Stimulated activated CD4-positive, alpha-beta T cell treated with anti-CD3 and anti-CD28 coated beads, Interleukin-1b, Interleukin-23, amount 100 ng/mL, for 1 hour (primary cell): Measurements from ENCODE around the gene UTP18.
"Not testable (repeated sequence)": the region's sequence is repeated elsewhere in the genome, so short reads cannot be mapped to it uniquely, and the experiment has no call there.

ENCODE experiments used
- DNase-seq, 2 donors: peaks; one replicate each; pipeline ENCODE4 v3.0.0-alpha.2; 2020; ENCODE audit warnings: low read depth in 2 of 2

Gene UTP18

DNA sequence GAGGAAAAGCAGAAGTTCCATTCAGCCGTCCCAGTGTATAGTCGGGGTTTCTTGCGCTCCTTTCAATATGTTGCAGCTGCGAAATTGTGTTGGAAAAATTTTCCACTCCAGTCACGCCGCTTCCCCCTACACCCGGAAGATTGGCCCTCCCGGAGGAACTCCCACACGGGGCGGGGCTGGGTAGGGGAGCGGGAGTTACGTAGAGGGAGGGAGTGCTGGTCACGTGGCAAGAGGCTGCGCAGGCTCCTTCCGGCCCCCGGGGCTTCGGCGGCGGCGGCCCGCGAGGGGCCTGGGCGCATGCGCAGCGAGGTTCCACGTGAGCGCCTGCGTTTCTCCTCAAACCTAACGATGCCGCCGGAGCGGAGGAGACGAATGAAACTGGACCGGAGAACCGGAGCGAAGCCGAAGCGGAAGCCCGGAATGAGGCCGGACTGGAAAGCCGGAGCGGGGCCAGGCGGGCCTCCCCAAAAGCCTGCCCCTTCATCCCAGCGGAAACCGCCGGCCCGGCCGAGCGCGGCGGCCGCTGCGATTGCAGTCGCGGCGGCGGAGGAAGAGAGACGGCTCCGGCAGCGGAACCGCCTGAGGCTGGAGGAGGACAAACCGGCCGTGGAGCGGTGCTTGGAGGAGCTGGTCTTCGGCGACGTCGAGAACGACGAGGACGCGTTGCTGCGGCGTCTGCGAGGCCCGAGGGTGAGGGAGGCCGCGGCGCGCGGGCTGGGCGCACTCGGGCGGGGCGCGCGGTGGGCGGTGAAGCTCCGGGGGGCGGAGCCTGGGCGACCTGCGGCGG is at the start of gene UTP18:
UTP18 (plus strand) TSS at position 310 of the 787 bp plus-strand sequence; CDS start at position 349, 39 bp downstream.
- peak; percentile 87 to 96 for DNase-seq

DNA sequence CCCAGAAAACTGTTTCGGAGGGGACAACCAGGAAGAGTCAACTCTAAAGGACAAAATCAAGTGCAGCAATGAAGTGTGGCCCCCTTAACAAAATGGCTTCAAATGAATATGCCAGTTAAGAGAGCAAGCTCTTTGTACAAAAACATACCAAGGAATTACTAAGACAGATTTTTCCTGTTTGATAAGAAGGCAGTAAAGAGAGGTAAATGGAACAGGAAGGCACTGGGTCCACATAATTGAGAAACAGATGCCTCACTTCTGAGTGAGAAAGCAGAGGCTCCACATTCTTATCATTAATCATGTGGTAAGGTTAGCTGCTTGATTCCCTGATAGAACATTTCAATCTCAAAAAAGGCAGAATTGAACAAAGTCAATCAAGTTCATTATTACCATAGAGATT is 45.4 kb upstream of the UTP18 start:
- DNase-seq, result no peak

DNA sequence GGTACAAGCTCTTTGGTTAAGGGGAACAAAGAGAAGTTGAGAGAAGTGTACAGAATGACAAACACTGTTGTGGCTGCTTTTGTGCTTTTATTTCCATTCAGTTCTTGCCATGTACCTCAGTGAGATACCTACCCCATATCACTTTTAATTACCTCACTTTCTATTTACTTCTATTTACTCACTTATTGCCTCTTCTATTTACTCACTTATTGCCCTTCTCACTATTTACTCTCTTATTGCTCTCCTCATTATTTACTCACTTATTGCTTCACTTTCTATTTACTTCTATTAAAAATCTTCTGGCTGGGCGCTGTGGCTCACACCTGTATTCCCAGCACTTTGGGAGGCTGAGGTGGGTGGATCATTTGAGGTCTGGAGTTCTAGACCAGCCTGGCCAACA is 42.4 kb upstream of the UTP18 start:
- no peak for DNase-seq

GRCh38 chr17:51221322-51221721 is 39.0 kb upstream of the UTP18 start:
- DNase-seq, result no peak

DNA sequence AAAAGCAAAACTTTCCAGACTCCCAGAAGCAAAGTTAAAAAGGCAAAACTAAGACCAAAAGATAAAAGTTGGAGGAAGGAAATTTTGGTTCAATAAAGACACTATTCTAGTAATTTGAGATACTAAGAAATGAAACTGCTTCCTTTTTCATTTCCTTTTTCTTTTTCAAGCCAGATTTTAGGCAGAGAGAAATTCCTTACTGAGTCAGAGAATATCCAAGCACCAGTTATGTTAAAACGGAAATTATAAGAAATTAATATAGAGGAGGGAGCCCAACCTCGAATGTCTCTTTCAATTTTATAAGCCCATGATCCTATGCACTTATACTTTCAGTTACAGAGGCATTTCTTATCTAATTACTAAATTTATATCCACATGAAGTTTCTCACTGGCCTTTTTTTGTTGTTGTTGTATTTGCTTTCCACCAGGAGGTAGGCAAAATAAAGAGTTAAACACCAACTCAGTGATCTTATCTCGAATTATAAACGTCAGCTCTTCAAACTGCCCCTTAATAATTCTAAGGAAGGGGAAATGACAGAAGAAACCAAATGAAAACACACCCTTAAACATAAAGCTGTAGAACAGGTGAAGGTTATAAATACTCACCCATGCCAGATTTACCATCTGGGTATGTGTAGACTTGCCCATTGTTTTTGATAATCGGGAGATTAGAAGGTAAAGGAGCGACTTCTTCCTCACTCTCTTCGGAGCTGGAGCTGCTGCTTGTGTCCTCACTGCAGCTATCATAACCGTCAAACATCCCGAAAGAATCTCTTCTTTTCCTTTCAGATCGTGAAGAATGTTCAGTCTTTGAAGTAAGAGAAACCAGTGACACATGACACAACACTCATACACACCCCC is 35.7 kb upstream of the UTP18 start:
- no peak for DNase-seq

DNA sequence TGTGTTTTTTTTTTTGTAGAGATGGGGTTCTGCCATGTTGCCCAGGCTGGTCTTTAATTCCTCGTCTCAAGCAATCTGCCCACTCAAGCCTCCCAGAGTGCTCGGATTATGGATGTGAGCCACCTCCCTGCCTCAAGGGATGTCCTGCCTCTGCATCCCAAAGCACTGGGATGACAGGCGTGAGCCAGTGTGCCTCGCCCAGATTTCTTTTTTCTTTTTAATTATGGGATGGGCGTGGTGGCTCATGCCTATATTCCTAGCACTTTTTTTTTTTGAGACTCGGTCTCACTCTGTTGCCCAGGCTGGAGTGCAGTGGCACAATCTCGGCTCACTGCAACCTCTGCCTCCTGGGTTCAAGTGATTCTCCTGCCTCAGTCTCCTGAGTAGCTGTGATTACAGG is 34.8 kb upstream of the UTP18 start:
- not testable (repeated sequence) for DNase-seq

DNA sequence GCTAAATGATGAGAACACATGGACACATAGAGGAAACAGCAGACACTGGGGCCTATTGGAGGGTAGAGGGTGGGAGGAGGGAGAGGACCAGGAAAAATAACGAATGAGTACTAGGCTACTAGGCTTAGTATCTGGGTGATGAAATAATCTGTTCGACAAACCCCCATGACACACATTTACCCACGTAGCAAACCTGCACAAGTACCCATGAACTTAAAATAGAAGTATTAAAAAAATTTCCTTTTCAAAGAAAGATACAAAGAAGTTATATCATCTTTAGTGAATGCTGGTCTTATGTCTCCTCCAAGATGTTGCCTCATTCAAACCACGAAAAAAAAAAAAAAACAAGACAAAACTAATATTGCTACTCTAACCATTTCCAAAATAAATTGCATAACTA is 32.2 kb upstream of the UTP18 start:
- DNase-seq, result no peak

DNA sequence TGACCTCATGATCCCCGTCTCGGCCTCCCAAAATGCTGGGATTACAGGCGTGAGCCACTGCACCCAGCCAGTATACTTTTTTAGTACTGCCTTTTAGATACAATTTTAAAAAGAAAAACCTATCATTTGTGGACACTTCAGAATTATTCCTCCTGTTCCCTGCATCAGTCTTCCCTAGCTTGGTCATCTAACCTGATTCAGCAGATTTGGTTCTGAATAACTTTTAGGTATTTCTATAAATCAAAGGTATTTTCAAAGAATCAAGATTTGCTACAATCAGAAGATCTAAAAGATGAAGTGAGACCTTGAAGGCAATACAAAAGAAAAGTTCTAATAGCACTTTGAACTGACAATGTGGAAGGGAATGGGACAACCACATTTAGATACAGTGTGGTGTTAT is 30.5 kb upstream of the UTP18 start:
- DNase-seq, result no peak

- DNase-seq, result no peak
Observed at GRCh38 chr17:51230306-51230705, 30.0 kb upstream of the UTP18 start.

GRCh38 chr17:51231999-51232398 is 28.3 kb upstream of the UTP18 start:
- no peak for DNase-seq

- no peak for DNase-seq
Observed at GRCh38 chr17:51234162-51234561, 26.2 kb upstream of the UTP18 start.

DNA sequence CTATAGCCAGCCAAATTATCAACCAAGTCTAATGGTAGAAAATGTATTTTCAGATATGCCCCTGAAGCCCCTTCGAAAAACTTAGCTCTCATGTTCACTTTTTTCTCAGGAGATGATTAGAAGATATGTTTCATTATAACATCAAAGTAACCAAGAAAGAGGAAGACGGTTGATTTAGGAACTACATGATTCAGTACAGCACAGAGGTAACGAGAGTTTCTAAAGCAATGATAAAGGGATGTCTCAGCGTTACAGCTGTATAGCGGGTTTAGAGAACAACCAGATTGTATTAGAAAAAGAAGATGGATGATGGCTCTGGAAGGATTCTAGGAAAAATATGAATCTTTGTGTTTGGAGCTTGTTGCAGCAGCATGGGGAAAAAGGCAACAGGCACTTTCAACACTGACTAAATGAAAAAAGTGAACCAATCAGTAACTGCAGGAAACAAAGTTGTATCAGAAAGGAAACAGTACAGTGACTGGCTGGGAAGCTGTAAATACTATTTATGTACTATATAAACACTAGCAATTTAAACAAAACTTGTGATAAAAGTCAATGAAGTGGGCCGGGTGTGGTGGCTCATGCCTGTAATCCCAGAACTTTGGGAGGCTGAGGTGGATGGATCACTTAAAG is 22.0 kb upstream of the UTP18 start:
- DNase-seq, result no peak

DNA sequence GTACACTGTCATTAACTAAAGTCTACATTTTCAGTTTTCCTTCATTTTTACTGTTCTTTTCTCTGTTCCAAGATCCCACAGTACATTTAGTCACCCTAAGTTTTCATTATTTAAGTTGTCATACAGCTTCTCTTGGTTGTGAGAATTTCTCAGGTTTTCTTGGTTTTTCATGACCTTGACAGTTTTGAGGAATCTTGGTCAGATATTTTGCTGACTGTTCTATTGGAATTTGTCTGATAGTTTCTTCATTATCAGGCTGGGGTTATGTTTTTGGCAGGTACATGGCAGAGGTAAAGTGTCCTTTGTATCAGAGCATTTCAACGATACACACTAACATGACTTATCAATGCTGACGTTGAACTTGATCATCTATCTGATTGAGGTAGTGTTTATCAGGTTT is 20.1 kb upstream of the UTP18 start:
- no peak for DNase-seq

DNA sequence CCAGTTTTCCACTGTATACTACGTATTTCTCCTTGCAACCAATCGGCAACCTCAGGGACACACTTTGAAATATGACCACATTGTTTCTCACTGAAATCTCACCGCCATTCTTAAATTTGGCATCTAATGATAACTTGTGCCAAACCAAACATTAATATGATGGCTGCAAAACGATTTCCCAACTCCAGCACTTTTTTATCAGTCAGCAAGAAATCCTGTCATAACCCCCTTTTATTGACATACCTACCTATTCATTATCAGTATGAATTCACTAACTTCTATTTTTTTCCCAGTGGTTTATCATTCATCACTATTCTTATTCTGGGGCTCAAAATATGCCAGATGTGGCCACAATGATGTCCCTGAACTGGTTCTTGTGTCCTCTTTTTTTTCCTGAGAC is 16.3 kb upstream of the UTP18 start:
- no peak for DNase-seq

DNA sequence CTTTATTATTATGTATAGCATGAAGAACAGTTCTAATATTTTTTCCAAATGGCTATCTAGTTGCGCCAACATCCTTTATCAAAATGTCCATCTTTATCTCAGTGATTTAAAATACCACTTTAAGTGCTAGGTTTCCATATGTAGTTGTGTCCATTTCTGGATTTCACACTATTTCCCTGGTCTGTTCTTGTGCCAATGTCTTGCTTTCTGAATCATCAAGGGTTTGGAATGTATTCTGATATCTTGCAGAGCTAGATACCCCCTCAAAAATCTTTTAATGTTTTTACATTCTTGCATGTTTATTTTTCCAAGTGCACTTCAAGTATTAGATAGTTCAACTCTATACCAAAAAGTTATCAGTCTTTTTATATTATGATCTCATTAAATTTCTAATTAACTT is 14.8 kb upstream of the UTP18 start:
- DNase-seq, result no peak

DNA sequence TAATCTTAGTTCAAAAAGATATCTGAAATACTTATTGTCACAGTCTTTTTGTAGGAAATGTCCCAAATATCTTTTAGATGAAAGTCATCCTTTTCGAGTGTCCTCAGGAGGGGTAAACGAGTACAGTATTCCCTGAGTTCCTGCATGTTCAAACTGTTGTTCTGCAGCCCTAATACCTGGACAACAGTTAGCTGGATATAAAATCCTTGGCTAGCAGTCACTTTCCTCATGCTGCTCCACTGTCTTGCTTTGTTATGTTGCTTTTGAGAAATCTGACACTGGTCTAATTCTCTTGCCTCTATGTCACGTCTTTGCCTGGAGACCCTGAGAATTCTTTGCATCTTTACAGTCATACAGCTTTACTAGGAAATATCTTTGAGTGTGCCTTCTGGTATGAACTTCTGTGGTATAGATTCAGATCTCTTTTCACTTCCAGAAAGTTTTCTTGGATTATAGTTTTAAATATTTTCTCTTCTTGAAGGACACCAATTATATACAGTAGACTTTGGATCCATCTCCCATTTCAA is 10.0 kb upstream of the UTP18 start:
- DNase-seq, result no peak

- DNase-seq, result no peak
Observed at GRCh38 chr17:51251010-51251409, 9.3 kb upstream of the UTP18 start.

DNA sequence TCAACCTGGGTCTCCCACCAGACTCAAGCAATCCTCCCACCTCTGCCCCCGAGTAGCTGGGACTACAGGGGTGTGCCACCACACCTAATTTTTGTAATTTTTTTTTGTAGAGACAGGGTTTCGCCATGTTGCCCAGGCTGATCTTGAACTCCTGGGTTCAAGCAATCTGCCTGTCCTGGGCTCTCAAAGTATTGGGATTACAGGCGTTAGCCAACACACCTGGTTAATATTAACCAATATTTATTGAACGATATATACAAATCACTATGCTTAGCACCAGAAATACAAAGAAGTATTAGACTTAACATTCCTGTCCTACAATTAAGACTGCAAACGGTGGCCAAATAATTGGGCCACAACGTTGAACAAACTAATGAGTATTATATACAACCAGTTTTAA is 4.7 kb upstream of the UTP18 start:
- no peak for DNase-seq

DNA sequence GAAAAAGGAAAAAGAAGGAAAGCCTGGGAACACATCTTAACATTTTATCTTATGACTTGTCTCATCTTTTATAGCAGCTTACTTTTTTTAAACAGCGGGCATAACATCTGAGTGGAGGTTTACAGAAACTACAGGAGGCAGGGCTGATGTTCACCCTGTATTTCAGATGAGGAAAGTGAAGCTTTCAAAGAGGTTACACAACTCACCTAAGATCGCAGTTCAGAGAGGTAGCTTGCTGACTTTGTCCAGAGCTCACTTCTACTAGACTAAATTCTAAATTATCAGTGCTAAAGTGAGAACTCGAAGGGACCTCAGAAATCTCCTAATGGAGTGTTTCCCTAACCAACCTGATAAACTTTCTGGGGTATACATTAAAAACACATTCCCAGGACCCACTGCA is 4.2 kb upstream of the UTP18 start:
- no peak for DNase-seq

DNA sequence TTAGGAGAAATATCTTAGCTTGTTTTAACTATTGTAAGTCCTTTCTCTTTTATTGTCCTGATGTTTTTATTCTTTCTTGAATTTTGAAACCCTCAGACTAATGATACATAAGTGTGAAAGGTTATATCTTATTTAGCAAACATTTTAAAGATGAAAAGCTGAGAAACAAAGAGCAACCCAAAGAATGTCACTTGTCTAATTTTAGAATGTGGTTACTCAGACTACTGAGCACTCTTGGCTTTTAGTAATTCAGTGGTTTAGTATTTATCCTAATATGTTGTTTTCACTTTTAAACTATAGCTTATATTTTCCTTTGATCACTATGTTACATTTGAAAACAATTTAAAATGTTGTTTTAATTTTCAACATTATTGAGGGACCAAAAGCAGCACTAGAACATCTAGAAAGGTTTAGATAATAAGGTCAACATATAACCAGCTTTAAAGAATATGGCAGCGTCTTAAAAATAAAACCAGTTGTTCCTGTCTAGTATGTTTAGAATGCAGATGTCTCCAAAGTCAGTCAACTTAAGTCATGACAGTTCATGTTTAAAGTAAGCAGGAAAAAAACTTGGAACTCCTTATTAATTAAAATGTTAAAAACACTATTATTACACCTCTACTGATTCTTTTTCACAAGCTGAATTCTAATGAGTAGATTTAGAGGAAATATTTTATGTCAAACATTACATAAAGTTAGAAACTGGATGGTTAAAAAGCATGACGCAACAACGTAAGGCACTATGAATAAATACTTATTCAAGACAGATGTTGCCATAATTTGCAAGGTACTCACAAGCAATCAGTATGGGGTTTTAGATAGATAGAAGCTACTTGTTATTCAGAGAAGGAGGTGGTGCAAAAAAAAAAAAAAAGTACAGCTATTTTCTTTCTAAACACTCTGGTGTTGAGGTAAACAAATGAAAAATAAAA is 2.9 kb upstream of the UTP18 start:
- no peak for DNase-seq
